GM21825 (cell line): ENCODE measurements around the gene ATG2B.

Experiments used
- ATAC-seq: cut with Tn5 transposase; IDR thresholded peaks from one replicate; pipeline ENCODE4 v1.9.1; 2021; ENCODE audit warnings: mild to moderate bottlenecking, moderate library complexity; ENCODE audit not compliant: unreplicated experiment

Gene ATG2B

GRCh38 chr14:96272777-96273473, 90.2 kb downstream of the ATG2B start:
- ATAC-seq: no peak

- no peak for ATAC-seq
These were observed 91.7 kb downstream of the ATG2B start for GRCh38 chr14:96271421-96271762.

- ATAC-seq: no peak
These were observed 92.3 kb downstream of the ATG2B start for GRCh38 chr14:96270565-96271420.

- ATAC-seq: no peak
These were observed 93.8 kb downstream of the ATG2B start for GRCh38 chr14:96269359-96269710.

- ATAC-seq: no peak
These were observed 94.4 kb downstream of the ATG2B start for GRCh38 chr14:96268431-96269358.

GRCh38 chr14:96267916-96268315, 95.2 kb downstream of the ATG2B start:
- ATAC-seq: no peak

- ATAC-seq: no peak
These were observed 95.8 kb downstream of the ATG2B start for GRCh38 chr14:96267336-96267735.

GRCh38 chr14:96265383-96266095, 97.6 kb downstream of the ATG2B start:
- ATAC-seq: no peak

GRCh38 chr14:96264853-96265252, 98.3 kb downstream of the ATG2B start:
- no peak for ATAC-seq

- ATAC-seq: no peak
These were observed 99.0 kb downstream of the ATG2B start for GRCh38 chr14:96264200-96264553.

- no peak for ATAC-seq
These were observed 99.6 kb downstream of the ATG2B start for GRCh38 chr14:96263347-96264199.

GRCh38 chr14:96261772-96262655, 101.1 kb downstream of the ATG2B start:
- ATAC-seq: no peak

GRCh38 chr14:96261053-96261452, 102.1 kb downstream of the ATG2B start:
- ATAC-seq: no peak

GRCh38 chr14:96260341-96260821, 102.8 kb downstream of the ATG2B start:
- no peak for ATAC-seq

- no peak for ATAC-seq
These were observed 105.2 kb downstream of the ATG2B start for GRCh38 chr14:96257900-96258299.

GRCh38 chr14:96257056-96257455, 106.1 kb downstream of the ATG2B start:
- ATAC-seq: no peak

- no peak for ATAC-seq
These were observed 106.7 kb downstream of the ATG2B start for GRCh38 chr14:96256407-96256806.

- no peak for ATAC-seq
These were observed 107.4 kb downstream of the ATG2B start, which contains the start of gene BDKRB1 for GRCh38 chr14:96255501-96256366. TSS of gene BDKRB1 (plus strand) at chr14:96256210. CDS start at chr14:96263683, 7,473 bp downstream.
